GM12873 (cell line): Measurements from ENCODE around the gene DIS3.

Source experiments
- CTCF ChIP-seq: IDR thresholded peaks from 2 replicates; pipeline ENCODE4 v1.5.1; 2012; ENCODE audit warnings: low read depth, mild to moderate bottlenecking, moderate library complexity, low read length, control low read depth; ENCODE audit not compliant: insufficient read depth; ENCODE audit errors: missing control alignments

The DIS3 gene

GRCh38 chr13:72805676-72806346, 24.1 kb upstream of the DIS3 start:
- no peak for TF ChIP-seq CTCF

- TF ChIP-seq CTCF = no peak
These were observed 22.6 kb upstream of the DIS3 start for GRCh38 chr13:72804301-72804700.

GRCh38 chr13:72798817-72799216, 17.1 kb upstream of the DIS3 start:
- no peak for TF ChIP-seq CTCF

GRCh38 chr13:72792640-72793039, 10.9 kb upstream of the DIS3 start:
- TF ChIP-seq CTCF = no peak

GRCh38 chr13:72788831-72789230, 7.1 kb upstream of the DIS3 start:
- TF ChIP-seq CTCF = no peak

- no peak for TF ChIP-seq CTCF
These were observed 1.0 kb upstream of the DIS3 start for GRCh38 chr13:72782717-72783116.

- no peak for TF ChIP-seq CTCF
These were observed 7.7 kb downstream of the DIS3 start for GRCh38 chr13:72774019-72774418.

GRCh38 chr13:72763411-72763810, 18.3 kb downstream of the DIS3 start:
- no peak for TF ChIP-seq CTCF
